ENCODE data around the gene BST1.

DNA sequence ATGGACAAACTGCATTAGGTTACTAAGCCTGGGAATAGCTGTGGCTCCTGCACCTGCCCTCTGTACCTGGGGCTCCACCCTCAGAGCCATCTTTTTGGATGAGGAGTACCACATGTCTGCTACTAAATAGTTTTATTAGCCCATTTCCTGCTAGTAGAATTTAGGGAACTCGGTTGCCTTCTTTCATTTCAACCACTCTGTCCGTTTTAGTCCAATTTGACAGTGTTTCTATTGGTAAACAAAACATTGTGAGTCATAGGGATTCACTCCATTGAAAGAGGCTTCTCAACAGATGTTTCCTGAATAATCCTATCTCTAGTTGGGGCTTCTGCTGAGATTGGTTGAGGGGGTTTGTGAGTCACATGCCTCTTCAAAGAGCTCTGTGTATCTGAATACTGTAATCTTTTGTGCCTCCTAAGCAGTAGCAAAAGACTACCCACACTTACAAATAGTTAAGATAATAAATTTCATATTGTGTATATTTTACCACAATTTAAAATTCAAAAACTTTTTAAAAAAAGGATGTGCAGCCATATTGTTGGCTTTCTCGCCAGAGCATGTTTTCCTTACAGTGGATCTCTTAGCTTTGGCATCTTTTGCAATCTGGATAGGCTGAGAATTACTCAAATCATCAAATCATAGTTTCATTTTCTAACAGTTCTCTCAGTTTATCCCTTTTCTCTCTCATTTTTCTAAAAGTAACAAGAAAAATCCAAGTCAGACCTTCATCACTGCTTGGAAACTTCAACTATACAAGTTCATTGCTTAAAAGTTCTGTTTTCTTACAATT is 11.3 kb upstream of the BST1 start:
- TF ChIP-seq, protein P1, sequence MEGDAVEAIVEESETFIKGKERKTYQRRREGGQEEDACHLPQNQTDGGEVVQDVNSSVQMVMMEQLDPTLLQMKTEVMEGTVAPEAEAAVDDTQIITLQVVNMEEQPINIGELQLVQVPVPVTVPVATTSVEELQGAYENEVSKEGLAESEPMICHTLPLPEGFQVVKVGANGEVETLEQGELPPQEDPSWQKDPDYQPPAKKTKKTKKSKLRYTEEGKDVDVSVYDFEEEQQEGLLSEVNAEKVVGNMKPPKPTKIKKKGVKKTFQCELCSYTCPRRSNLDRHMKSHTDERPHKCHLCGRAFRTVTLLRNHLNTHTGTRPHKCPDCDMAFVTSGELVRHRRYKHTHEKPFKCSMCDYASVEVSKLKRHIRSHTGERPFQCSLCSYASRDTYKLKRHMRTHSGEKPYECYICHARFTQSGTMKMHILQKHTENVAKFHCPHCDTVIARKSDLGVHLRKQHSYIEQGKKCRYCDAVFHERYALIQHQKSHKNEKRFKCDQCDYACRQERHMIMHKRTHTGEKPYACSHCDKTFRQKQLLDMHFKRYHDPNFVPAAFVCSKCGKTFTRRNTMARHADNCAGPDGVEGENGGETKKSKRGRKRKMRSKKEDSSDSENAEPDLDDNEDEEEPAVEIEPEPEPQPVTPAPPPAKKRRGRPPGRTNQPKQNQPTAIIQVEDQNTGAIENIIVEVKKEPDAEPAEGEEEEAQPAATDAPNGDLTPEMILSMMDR (IDR thresholded peaks at IDR 0.05 in 4 of 5, conservative IDR thresholded peaks at IDR 0.05 in 1 of 5): no peak
- TF ChIP-seq POLR2A (IDR thresholded peaks at IDR 0.05): no peak
